T-helper 2 cell treated with Interferon-gamma antibody and Interleukin-4, amounts not matched to agents 100 ng/mL and 5 ng/mL, for 36 hours (primary cell): ENCODE results near the gene DNM1. TPM values are rescaled to one million over a fixed set of nuclear protein-coding genes. Genes with fewer than 3 reads are reported as not detected.

Experiments used
- intact Hi-C: fragments of 100-400 bp; cut with micrococcal nuclease; formaldehyde crosslinking; loops from one replicate; pipeline ENCODE4 v1.15.1; 2023
- total RNA-seq: library from RNA; stranded (reverse); gene quantifications from 2 replicates; pipeline ENCODE4 v1.2.3, GENCODE V29; 2022

Gene DNM1
- total RNA-seq, 1 donor from 2014 or later: 0.32 TPM

DNA sequence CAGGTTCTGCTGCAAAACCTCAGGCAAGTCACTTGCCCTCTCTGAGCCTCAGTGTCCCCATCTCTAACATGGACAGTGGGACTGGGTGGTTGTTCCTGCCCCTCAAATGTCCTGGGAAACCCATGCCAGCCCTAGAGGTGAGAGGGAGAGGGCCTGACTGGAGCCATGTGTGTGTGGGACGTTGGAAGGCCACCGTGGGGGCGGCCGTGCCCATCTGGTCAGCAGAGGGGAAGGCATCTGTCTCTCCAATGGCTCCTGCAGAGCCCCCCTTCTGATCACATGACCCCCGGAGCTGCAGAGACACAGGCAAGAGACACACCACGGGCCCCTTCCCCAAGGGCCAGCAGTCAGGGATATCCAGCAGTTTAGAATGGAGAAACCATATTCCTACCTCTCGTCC is 1.7 kb downstream of the DNM1 start:
- intact Hi-C loops: loop anchor here (5.0 kb wide), 1 partner anchor 72 kb away; the partner anchor contains the start of genes GOLGA2 and SWI5

DNA sequence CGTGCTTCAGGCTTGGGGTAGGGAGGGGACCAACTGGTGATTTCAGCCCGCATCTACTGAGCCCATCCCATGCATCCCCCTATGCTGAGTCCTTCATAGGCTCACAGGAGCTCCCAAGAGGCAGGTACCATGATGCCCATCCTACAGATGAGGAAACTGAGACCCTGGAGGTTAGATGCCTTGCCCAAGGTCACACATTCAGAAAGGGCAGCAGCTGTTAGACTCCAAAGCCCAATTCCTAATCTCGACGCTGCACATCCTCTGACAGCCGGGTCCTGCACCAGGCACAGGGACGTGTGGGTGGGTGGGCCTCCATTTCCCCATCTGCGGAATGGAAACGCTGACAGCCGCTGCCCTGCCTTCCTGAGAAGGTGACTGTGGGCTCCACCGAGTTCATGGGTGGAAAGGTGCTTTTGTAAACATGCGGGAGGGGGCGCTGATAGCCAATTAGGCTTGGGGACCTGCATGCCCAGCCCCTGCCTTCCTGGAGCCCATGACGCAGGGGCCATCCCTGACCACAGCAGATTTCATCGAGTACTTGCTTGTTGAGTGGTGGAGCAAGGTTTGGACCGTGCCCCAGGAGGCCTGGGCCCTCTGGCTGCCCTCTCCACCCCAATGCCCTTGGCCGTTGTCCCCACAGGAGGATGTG is 2.2 kb downstream of the DNM1 start:
- intact Hi-C loops: no loop called here

DNA sequence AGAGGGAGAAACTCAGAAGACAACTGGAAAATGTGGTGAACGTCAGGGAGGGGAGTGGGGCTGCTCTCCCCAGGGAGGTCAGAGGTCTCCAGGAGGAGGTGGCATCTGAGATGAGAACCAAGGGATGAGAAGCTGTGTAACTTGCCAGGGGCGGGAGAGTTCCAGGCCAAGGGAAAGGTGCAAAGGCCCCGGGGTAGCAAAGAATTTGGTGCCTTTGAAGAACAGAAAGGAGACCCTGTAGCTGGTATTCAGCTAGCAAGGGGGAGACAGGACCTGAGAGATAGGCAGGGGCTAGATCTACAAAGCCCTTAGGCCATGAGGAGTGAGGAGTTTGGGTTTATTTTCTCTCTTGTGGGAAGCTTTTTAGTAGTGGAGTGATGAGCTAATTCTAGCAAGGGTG is 3.3 kb downstream of the DNM1 start:
- intact Hi-C loops: no loop called here

GRCh38 chr9:128206916-128207910 is 4.0 kb downstream of the DNM1 start:
- intact Hi-C loops: no loop called here

- intact Hi-C loops: no loop called here
Observed at GRCh38 chr9:128208386-128208785, 5.2 kb downstream of the DNM1 start.

- intact Hi-C loops: no loop called here
Observed at GRCh38 chr9:128208946-128209669, 5.9 kb downstream of the DNM1 start.

- intact Hi-C loops: no loop called here
Observed at GRCh38 chr9:128211186-128211980, 8.2 kb downstream of the DNM1 start.

DNA sequence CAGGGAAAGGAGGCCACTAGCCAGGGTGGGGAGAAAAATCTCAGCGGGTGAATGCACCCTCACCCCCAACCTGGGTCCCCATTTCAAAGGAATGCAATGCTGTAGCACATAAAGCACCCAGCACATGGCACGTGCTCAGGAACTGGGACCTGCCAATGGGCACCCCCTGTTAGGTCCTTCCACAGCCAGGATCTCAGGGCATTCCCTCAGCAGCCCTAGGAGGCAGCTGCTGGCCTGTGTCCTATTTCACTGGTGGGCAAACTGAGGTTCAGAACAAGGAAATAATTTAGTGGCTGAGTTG is 8.8 kb downstream of the DNM1 start:
- intact Hi-C loops: no loop called here

- intact Hi-C loops: no loop called here
Observed at GRCh38 chr9:128213746-128214497, 10.7 kb downstream of the DNM1 start.

- intact Hi-C loops: no loop called here
Observed at GRCh38 chr9:128214571-128215490, 11.7 kb downstream of the DNM1 start.

GRCh38 chr9:128215491-128216409 is 12.6 kb downstream of the DNM1 start:
- intact Hi-C loops: no loop called here

- intact Hi-C loops: no loop called here
Observed at GRCh38 chr9:128216781-128217553, 13.8 kb downstream of the DNM1 start.

DNA sequence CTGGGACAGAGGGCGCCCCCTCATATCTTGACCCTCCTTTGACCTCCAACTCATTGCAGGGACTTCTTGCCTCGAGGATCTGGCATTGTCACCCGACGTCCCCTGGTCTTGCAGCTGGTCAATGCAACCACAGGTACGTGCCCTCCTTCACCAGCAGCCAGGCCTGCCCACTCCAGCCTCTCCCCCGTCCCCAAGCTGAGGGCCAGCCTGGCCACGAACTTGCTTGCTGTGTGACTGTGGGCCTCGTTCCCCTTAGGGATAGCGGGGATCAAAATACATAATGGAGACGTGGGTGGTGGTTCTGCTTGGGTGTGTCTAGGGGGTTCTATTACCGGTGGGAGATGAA is 15.0 kb downstream of the DNM1 start:
- intact Hi-C loops: loop anchor here (1.0 kb wide), 2 partner anchors 15 to 32 kb away; partner anchors contain the start of gene DNM1

DNA sequence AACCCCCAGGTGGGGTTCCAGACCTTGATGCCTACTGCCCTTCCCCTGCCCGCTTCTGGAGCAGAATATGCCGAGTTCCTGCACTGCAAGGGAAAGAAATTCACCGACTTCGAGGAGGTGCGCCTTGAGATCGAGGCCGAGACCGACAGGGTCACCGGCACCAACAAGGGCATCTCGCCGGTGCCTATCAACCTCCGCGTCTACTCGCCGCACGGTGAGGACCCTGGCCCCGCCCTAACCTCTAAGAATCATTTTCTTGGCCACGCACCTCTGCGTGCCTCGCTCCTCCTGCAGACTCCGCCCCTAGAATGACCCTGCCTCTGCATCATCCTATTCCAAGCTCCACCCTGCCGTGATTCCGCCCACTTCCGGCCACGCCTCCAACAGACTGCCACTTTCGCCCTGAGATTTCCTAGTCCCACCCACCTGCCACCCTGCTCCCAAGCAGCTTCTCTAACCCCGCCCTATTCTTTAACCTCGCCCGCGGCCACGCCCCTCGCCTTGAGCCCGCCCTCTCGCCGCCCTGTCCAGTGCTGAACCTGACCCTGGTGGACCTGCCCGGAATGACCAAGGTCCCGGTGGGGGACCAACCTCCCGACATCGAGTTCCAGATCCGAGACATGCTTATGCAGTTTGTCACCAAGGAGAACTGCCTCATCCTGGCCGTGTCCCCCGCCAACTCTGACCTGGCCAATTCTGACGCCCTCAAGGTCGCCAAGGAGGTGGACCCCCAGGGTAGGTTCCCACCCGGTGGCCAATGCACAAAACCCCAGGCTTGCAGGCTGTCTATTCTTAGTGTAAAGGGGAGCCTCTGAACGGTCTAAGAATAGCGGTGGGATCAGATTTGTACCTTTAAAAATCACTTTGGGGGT is 15.6 kb downstream of the DNM1 start:
- intact Hi-C loops: loop anchor here (1.0 kb wide), 2 partner anchors 15 to 32 kb away; partner anchors contain the start of gene DNM1

DNA sequence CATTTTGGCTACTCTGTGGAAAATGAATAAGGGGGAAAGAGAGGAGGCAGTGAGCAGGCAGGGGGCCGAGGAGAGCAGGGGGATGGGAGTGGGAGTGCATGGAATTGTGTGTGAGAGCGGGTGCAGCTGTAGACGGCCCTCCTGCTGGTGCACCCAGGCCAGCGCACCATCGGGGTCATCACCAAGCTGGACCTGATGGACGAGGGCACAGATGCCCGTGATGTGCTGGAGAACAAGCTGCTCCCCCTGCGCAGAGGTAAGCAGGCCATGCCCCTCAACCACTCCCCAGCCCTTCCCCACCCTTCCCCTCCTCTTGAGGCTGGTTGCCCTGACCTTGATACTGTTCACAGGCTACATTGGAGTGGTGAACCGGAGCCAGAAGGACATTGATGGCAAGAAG is 16.7 kb downstream of the DNM1 start:
- intact Hi-C loops: no loop called here

GRCh38 chr9:128222026-128222425 is 18.8 kb downstream of the DNM1 start:
- intact Hi-C loops: no loop called here
